Measurements from ENCODE around the gene OR52E5. TPM values are rescaled to one million over a fixed set of nuclear protein-coding genes. Genes with fewer than 3 reads are reported as not detected.

OR52E5 gene
- total RNA-seq, 1 experiment from 2014 or later = not detected

- Histone ChIP-seq H3K9me3 (ENCODE audit: low read length) (no peaks in the 10 kb centered on the region), H3K79me2 (ENCODE audit: low read length) (no peaks in the 10 kb centered on the region), H3K9me2 (replicated peaks; ENCODE audit: insufficient read depth, low read length) (no peaks in the 10 kb centered on the region), H2AFZ (ENCODE audit: low read length) (no peak overlapping the region), H3K4me3 (ENCODE audit: low read length) (no peak overlapping the region), H3K27me3 (ENCODE audit: low read length) (no peaks in the 10 kb centered on the region), H3K27ac (ENCODE audit: low read length) (no peak overlapping the region), H4K20me1 (ENCODE audit: insufficient read depth, low read depth, low read length) (no peaks in the 10 kb centered on the region), H3K9ac (ENCODE audit: low read length) (no peak overlapping the region), H3K4me1 (ENCODE audit: low read length) (no peaks in the 10 kb centered on the region), H3K4me2 (ENCODE audit: low read depth, low read length, poor library complexity, severe bottlenecking) (no peak overlapping the region), H3K36me3 (ENCODE audit: insufficient read depth, low read length) (no peaks in the 10 kb centered on the region)
- no peak for DNase-seq
Measured at GRCh38 chr11:5887172-5887571, 5.8 kb upstream of the OR52E5 start.

- Histone ChIP-seq H4K20me1 (ENCODE audit: insufficient read depth, low read depth, low read length) (no peaks in the 10 kb centered on the region), H3K27me3 (ENCODE audit: low read length) (no peaks in the 10 kb centered on the region), H3K9ac (ENCODE audit: low read length) (no peak overlapping the region), H3K9me3 (ENCODE audit: low read length) (no peaks in the 10 kb centered on the region), H3K4me2 (ENCODE audit: low read depth, low read length, poor library complexity, severe bottlenecking) (no peak overlapping the region), H3K4me1 (ENCODE audit: low read length) (no peaks in the 10 kb centered on the region), H3K9me2 (replicated peaks; ENCODE audit: insufficient read depth, low read length) (no peaks in the 10 kb centered on the region), H3K4me3 (ENCODE audit: low read length) (no peak overlapping the region), H3K79me2 (ENCODE audit: low read length) (no peaks in the 10 kb centered on the region), H2AFZ (ENCODE audit: low read length) (no peak overlapping the region), H3K36me3 (ENCODE audit: insufficient read depth, low read length) (no peaks in the 10 kb centered on the region), H3K27ac (ENCODE audit: low read length) (no peak overlapping the region)
- DNase-seq = no peak
Measured at GRCh38 chr11:5887661-5888060, 5.3 kb upstream of the OR52E5 start.

- no peaks in the 10 kb centered on the region for H3K4me1 ChIP-seq (ENCODE audit: low read length)
- H4K20me1 ChIP-seq (ENCODE audit: insufficient read depth, low read depth, low read length) = no peaks in the 10 kb centered on the region
- no peaks in the 10 kb centered on the region for H3K9me3 ChIP-seq (ENCODE audit: low read length)
- H3K9me2 ChIP-seq (replicated peaks; ENCODE audit: insufficient read depth, low read length) = no peaks in the 10 kb centered on the region
- H3K4me2 ChIP-seq (ENCODE audit: low read depth, low read length, poor library complexity, severe bottlenecking) = no peak overlapping the region
- no peaks in the 10 kb centered on the region for H3K27me3 ChIP-seq (ENCODE audit: low read length)
- no peak overlapping the region for H3K9ac ChIP-seq (ENCODE audit: low read length)
- no peaks in the 10 kb centered on the region for H3K79me2 ChIP-seq (ENCODE audit: low read length)
- no peak overlapping the region for H3K4me3 ChIP-seq (ENCODE audit: low read length)
- no peak overlapping the region for H2AFZ ChIP-seq (ENCODE audit: low read length)
- no peak overlapping the region for H3K27ac ChIP-seq (ENCODE audit: low read length)
- no peaks in the 10 kb centered on the region for H3K36me3 ChIP-seq (ENCODE audit: insufficient read depth, low read length)
- peak; percentile 69 for DNase-seq
Measured at GRCh38 chr11:5891216-5891800, 1.7 kb upstream of the OR52E5 start.

- Histone ChIP-seq H2AFZ (ENCODE audit: low read length) (no peak overlapping the region), H3K4me3 (ENCODE audit: low read length) (no peak overlapping the region), H3K79me2 (ENCODE audit: low read length) (no peaks in the 10 kb centered on the region), H3K9ac (ENCODE audit: low read length) (no peak overlapping the region), H3K27ac (ENCODE audit: low read length) (no peak overlapping the region), H4K20me1 (ENCODE audit: insufficient read depth, low read depth, low read length) (no peaks in the 10 kb centered on the region), H3K4me1 (ENCODE audit: low read length) (no peaks in the 10 kb centered on the region), H3K4me2 (ENCODE audit: low read depth, low read length, poor library complexity, severe bottlenecking) (no peak overlapping the region), H3K36me3 (ENCODE audit: insufficient read depth, low read length) (no peaks in the 10 kb centered on the region), H3K27me3 (ENCODE audit: low read length) (no peaks in the 10 kb centered on the region), H3K9me2 (replicated peaks; ENCODE audit: insufficient read depth, low read length) (no peaks in the 10 kb centered on the region), H3K9me3 (ENCODE audit: low read length) (no peaks in the 10 kb centered on the region)
- no peak for DNase-seq
Measured at GRCh38 chr11:5899534-5899933, 6.5 kb downstream of the OR52E5 start.

GRCh38 chr11:5910540-5910939 is 17.5 kb downstream of the OR52E5 start:
- no peaks in the 10 kb centered on the region for H4K20me1 ChIP-seq (ENCODE audit: insufficient read depth, low read depth, low read length)
- no peak overlapping the region for H3K4me2 ChIP-seq (ENCODE audit: low read depth, low read length, poor library complexity, severe bottlenecking)

GRCh38 chr11:5922749-5923426 is 29.9 kb downstream of the OR52E5 start:
- Histone ChIP-seq H3K79me2 (ENCODE audit: low read length) (no peaks in the 10 kb centered on the region), H2AFZ (ENCODE audit: low read length) (no peak overlapping the region), H3K9me3 (ENCODE audit: low read length) (no peaks in the 10 kb centered on the region), H3K36me3 (ENCODE audit: insufficient read depth, low read length) (no peaks in the 10 kb centered on the region), H3K4me3 (ENCODE audit: low read length) (no peak overlapping the region), H3K9me2 (replicated peaks; ENCODE audit: insufficient read depth, low read length) (no peaks in the 10 kb centered on the region), H3K9ac (ENCODE audit: low read length) (no peak overlapping the region), H3K4me2 (ENCODE audit: low read depth, low read length, poor library complexity, severe bottlenecking) (no peak overlapping the region), H3K27me3 (ENCODE audit: low read length) (no peaks in the 10 kb centered on the region), H3K27ac (ENCODE audit: low read length) (no peak overlapping the region), H4K20me1 (ENCODE audit: insufficient read depth, low read depth, low read length) (no peaks in the 10 kb centered on the region), H3K4me1 (ENCODE audit: low read length) (no peaks in the 10 kb centered on the region)
- DNase-seq = no peak

More at GRCh38 chr11:5910540-5910939, 17.5 kb downstream of the OR52E5 start:
- Histone ChIP-seq H3K4me3 (ENCODE audit: low read length) (no peak overlapping the region), H3K9me2 (replicated peaks; ENCODE audit: insufficient read depth, low read length) (no peaks in the 10 kb centered on the region), H3K9me3 (ENCODE audit: low read length) (no peaks in the 10 kb centered on the region), H3K27ac (ENCODE audit: low read length) (no peak overlapping the region), H3K79me2 (ENCODE audit: low read length) (no peaks in the 10 kb centered on the region), H3K36me3 (ENCODE audit: insufficient read depth, low read length) (no peaks in the 10 kb centered on the region), H3K9ac (ENCODE audit: low read length) (no peak overlapping the region), H3K4me1 (ENCODE audit: low read length) (no peaks in the 10 kb centered on the region), H3K27me3 (ENCODE audit: low read length) (no peaks in the 10 kb centered on the region), H2AFZ (ENCODE audit: low read length) (no peak overlapping the region)
- no peak for DNase-seq

GRCh38 chr11:5923427-5923776 is 30.4 kb downstream of the OR52E5 start:
- no peaks in the 10 kb centered on the region for H3K27me3 ChIP-seq (ENCODE audit: low read length)
- no peak overlapping the region for H3K4me3 ChIP-seq (ENCODE audit: low read length)
- no peak overlapping the region for H2AFZ ChIP-seq (ENCODE audit: low read length)

GRCh38 chr11:5923794-5924193 is 30.8 kb downstream of the OR52E5 start:
- Histone ChIP-seq H3K36me3 (ENCODE audit: insufficient read depth, low read length) (no peaks in the 10 kb centered on the region), H3K9ac (ENCODE audit: low read length) (no peak overlapping the region), H3K27ac (ENCODE audit: low read length) (no peak overlapping the region), H3K9me3 (ENCODE audit: low read length) (no peaks in the 10 kb centered on the region), H3K4me3 (ENCODE audit: low read length) (no peak overlapping the region), H3K4me1 (ENCODE audit: low read length) (no peaks in the 10 kb centered on the region), H2AFZ (ENCODE audit: low read length) (no peak overlapping the region), H3K79me2 (ENCODE audit: low read length) (no peaks in the 10 kb centered on the region), H3K27me3 (ENCODE audit: low read length) (no peaks in the 10 kb centered on the region), H4K20me1 (ENCODE audit: insufficient read depth, low read depth, low read length) (no peaks in the 10 kb centered on the region), H3K4me2 (ENCODE audit: low read depth, low read length, poor library complexity, severe bottlenecking) (no peak overlapping the region), H3K9me2 (replicated peaks; ENCODE audit: insufficient read depth, low read length) (no peaks in the 10 kb centered on the region)
- no peak for DNase-seq

More at GRCh38 chr11:5923427-5923776, 30.4 kb downstream of the OR52E5 start:
- no peaks in the 10 kb centered on the region for H3K36me3 ChIP-seq (ENCODE audit: insufficient read depth, low read length)
- no peaks in the 10 kb centered on the region for H4K20me1 ChIP-seq (ENCODE audit: insufficient read depth, low read depth, low read length)
- no peak overlapping the region for H3K27ac ChIP-seq (ENCODE audit: low read length)
- no peaks in the 10 kb centered on the region for H3K79me2 ChIP-seq (ENCODE audit: low read length)
- H3K4me2 ChIP-seq (ENCODE audit: low read depth, low read length, poor library complexity, severe bottlenecking) = no peak overlapping the region
- no peak overlapping the region for H3K9ac ChIP-seq (ENCODE audit: low read length)
- DNase-seq = no peak
- no peaks in the 10 kb centered on the region for H3K9me3 ChIP-seq (ENCODE audit: low read length)
- H3K4me1 ChIP-seq (ENCODE audit: low read length) = no peaks in the 10 kb centered on the region
- H3K9me2 ChIP-seq (replicated peaks; ENCODE audit: insufficient read depth, low read length) = no peaks in the 10 kb centered on the region
